ENCODE measurements around the gene CFAP53. TPM values are rescaled to one million over a fixed set of nuclear protein-coding genes. Genes with fewer than 3 reads are reported as not detected.

Gene CFAP53
- total RNA-seq, 1 experiment from 2014 or later = 0.34 TPM

GRCh38 chr18:50179465-50179864 lies 86.8 kb downstream of the CFAP53 start:
- Histone ChIP-seq H2AFZ (ENCODE audit: low read length) (no peak overlapping the region), H4K20me1 (ENCODE audit: insufficient read depth, low read depth, low read length) (no peaks in the 10 kb centered on the region), H3K9me2 (replicated peaks; ENCODE audit: insufficient read depth, low read length) (no peaks in the 10 kb centered on the region), H3K36me3 (ENCODE audit: insufficient read depth, low read length) (no peaks in the 10 kb centered on the region), H3K27ac (ENCODE audit: low read length) (no peak overlapping the region), H3K4me1 (ENCODE audit: low read length) (no peaks in the 10 kb centered on the region), H3K4me2 (ENCODE audit: low read depth, low read length, poor library complexity, severe bottlenecking) (no peak overlapping the region), H3K9ac (ENCODE audit: low read length) (no peak overlapping the region), H3K9me3 (ENCODE audit: low read length) (no peaks in the 10 kb centered on the region), H3K4me3 (ENCODE audit: low read length) (no peak overlapping the region), H3K79me2 (ENCODE audit: low read length) (no peaks in the 10 kb centered on the region), H3K27me3 (ENCODE audit: low read length) (no peaks in the 10 kb centered on the region)
- DNase-seq = no peak

- H3K36me3 ChIP-seq (ENCODE audit: insufficient read depth, low read length) = no peaks in the 10 kb centered on the region
- H3K9me3 ChIP-seq (ENCODE audit: low read length) = no peaks in the 10 kb centered on the region
- H3K9ac ChIP-seq (ENCODE audit: low read length) = no peak overlapping the region
- H3K9me2 ChIP-seq (replicated peaks; ENCODE audit: insufficient read depth, low read length) = no peaks in the 10 kb centered on the region
- no peaks in the 10 kb centered on the region for H3K4me1 ChIP-seq (ENCODE audit: low read length)
- H3K4me2 ChIP-seq (ENCODE audit: low read depth, low read length, poor library complexity, severe bottlenecking) = no peak overlapping the region
- H3K27me3 ChIP-seq (ENCODE audit: low read length) = no peaks in the 10 kb centered on the region
- no peaks in the 10 kb centered on the region for H3K79me2 ChIP-seq (ENCODE audit: low read length)
- no peak for DNase-seq
- H2AFZ ChIP-seq (ENCODE audit: low read length) = no peak overlapping the region
- no peaks in the 10 kb centered on the region for H4K20me1 ChIP-seq (ENCODE audit: insufficient read depth, low read depth, low read length)
- no peak overlapping the region for H3K4me3 ChIP-seq (ENCODE audit: low read length)
- H3K27ac ChIP-seq (ENCODE audit: low read length) = no peak overlapping the region
Measured at GRCh38 chr18:50177294-50177992, 88.9 kb downstream of the CFAP53 start.

Small RNA genes lying within 50 kb of the gene (small RNA-seq; reads per million reads assigned to genes)
- gene RN7SL310P = not detected

Other genes with a start within 250 kb of the CFAP53 start
- gene MYO5B, start 71.3 kb downstream of the CFAP53 start, total RNA-seq (2014; rRNA removed; shearing (Covaris generic); ENCODE audit: low replicate concordance) = 0.97 TPM in 1 of 2 replicates, not detected in the other
- 33.0 and 85.4 TPM in 2 replicates for gene MBD1, start 15.0 kb upstream of the CFAP53 start, total RNA-seq (2014; rRNA removed; shearing (Covaris generic); ENCODE audit: low replicate concordance)
- 43.0 and 105 TPM in 2 replicates for gene CXXC1, start 21.2 kb upstream of the CFAP53 start, total RNA-seq (2014; rRNA removed; shearing (Covaris generic); ENCODE audit: low replicate concordance)
- 20.3 and 28.8 TPM in 2 replicates for gene SKA1, start 108.6 kb upstream of the CFAP53 start, total RNA-seq (2014; rRNA removed; shearing (Covaris generic); ENCODE audit: low replicate concordance)